Breast epithelium (tissue), 4 donors: ENCODE results near the gene KCNIP4. TPM values are rescaled to one million over a fixed set of nuclear protein-coding genes. Genes with fewer than 3 reads are reported as not detected.

Experiments used
- DNase-seq, 2 donors: peaks; one replicate each; pipeline ENCODE4 v3.0.0-alpha.2; 2019; ENCODE audit warnings: low spot score in 2 of 2
- H3K27ac ChIP-seq, 2 donors: fragments of 200-600 bp; sonication (generic) in 1 of 2; one replicate each; pipeline ENCODE4 v1.5.1; 2016 to 2019; ENCODE audit warnings: mild to moderate bottlenecking in 1 of 2
- H3K27me3 ChIP-seq, 2 donors: fragments of 200-600 bp; sonication (generic) in 1 of 2; one replicate each; pipeline versions ENCODE4 v1.5.1 to v1.6.0; 2017 to 2019; ENCODE audit warnings: control low read depth in 1 of 2, mild to moderate bottlenecking in 1 of 2
- H3K36me3 ChIP-seq: fragments of 200-600 bp; one replicate; pipeline ENCODE4 v1.5.1; 2019
- H3K4me1 ChIP-seq, 2 donors: fragments of 200-600 bp; sonication (generic); one replicate each; pipeline ENCODE4 v1.5.1; 2016 to 2019; ENCODE audit warnings: control low read depth in 1 of 2
- H3K4me3 ChIP-seq, 3 donors: fragments of 200-600 bp; sonication (generic); 1 replicate in 2 of 3; 2 replicates in 1 of 3; pipeline ENCODE4 v1.5.1; 2016 to 2019; ENCODE audit warnings: mild to moderate bottlenecking in 3 of 3, moderate library complexity in 2 of 3
- H3K9me3 ChIP-seq, 2 donors: fragments of 200-600 bp; sonication (generic) in 1 of 2; one replicate each; pipeline ENCODE4 v1.5.1; 2016 to 2019; ENCODE audit warnings: control low read depth in 1 of 2
- CTCF ChIP-seq, 3 donors: fragments of 450-650 bp; IDR thresholded peaks; one replicate each; pipeline ENCODE4 v1.5.1; 2016 to 2017; ENCODE audit warnings: antibody characterized with exemption in 3 of 3, mild to moderate bottlenecking in 3 of 3, moderate library complexity in 3 of 3
- POLR2A ChIP-seq: fragments of 450-650 bp; IDR thresholded peaks from one replicate; pipeline ENCODE4 v1.6.1; 2016; ENCODE audit warnings: antibody characterized with exemption, mild to moderate bottlenecking, moderate library complexity
- POLR2AphosphoS5 ChIP-seq, 3 donors: sonication (generic); formaldehyde crosslinking; IDR thresholded peaks; one replicate each; pipeline ENCODE4 v1.6.1; 2017; ENCODE audit warnings: antibody characterized with exemption in 3 of 3
- intact Hi-C: fragments of 100-400 bp; cut with DNase I; formaldehyde crosslinking; loops from one replicate; pipeline ENCODE4 v1.15.1; 2023; ENCODE audit warnings: low total_unique reads
- total RNA-seq, 3 donors: library from RNA; depleted of rRNA; stranded (reverse); fragments of >200 nt; gene quantifications; one replicate each; pipeline ENCODE4 v1.1.0, GENCODE V29; 2016

The KCNIP4 gene
- total RNA-seq, 3 donors from 2014 or later: 0.44 to 0.66 TPM; not detected in 1

GRCh38 chr4:20778896-20779295 lies 1169.7 kb downstream of the KCNIP4 start:
- no peaks in the 10 kb centered on the region for H3K4me1 ChIP-seq
- no peak overlapping the region for H3K4me3 ChIP-seq
- H3K36me3 ChIP-seq: no peaks in the 10 kb centered on the region
- TF ChIP-seq POLR2AphosphoS5 (IDR thresholded peaks at IDR 0.05) (no peak), CTCF (IDR thresholded peaks at IDR 0.05) (no peak), POLR2A (no peak)
- H3K9me3 ChIP-seq: peaks cover 11 to 23% of the 10 kb centered on the region in 2 donors
- H3K27me3 ChIP-seq: no peaks in the 10 kb centered on the region
- no peak for DNase-seq
- no peak overlapping the region for H3K27ac ChIP-seq
- intact Hi-C loops: no loop called here

- intact Hi-C loops: no loop called here
- Histone ChIP-seq H3K27ac (no peak overlapping the region), H3K9me3 (no peaks in the 10 kb centered on the region), H3K36me3 (no peaks in the 10 kb centered on the region), H3K4me3 (no peak overlapping the region), H3K4me1 (no peaks in the 10 kb centered on the region), H3K27me3 (no peaks in the 10 kb centered on the region)
- no peak for TF ChIP-seq POLR2A
- peak in 2 of 3 donors; percentile 44 to 54 for TF ChIP-seq CTCF (IDR thresholded peaks at IDR 0.05)
- TF ChIP-seq POLR2AphosphoS5 (IDR thresholded peaks at IDR 0.05): no peak
- no peak for DNase-seq
Measured at GRCh38 chr4:20773144-20773997, 1175.2 kb downstream of the KCNIP4 start.

- no peak for DNase-seq
- TF ChIP-seq POLR2AphosphoS5 (IDR thresholded peaks at IDR 0.05) (no peak), CTCF (IDR thresholded peaks at IDR 0.05) (no peak), POLR2A (no peak)
- Histone ChIP-seq H3K4me1 (no peaks in the 10 kb centered on the region), H3K36me3 (no peaks in the 10 kb centered on the region), H3K9me3 (no peaks in the 10 kb centered on the region), H3K27me3 (no peaks in the 10 kb centered on the region), H3K4me3 (no peak overlapping the region), H3K27ac (no peak overlapping the region)
- intact Hi-C loops: no loop called here
Measured at GRCh38 chr4:20764366-20764992, 1184.1 kb downstream of the KCNIP4 start.

- H3K4me3 ChIP-seq: no peak overlapping the region
- H3K27me3 ChIP-seq: no peaks in the 10 kb centered on the region
- H3K27ac ChIP-seq: no peak overlapping the region
- TF ChIP-seq CTCF (IDR thresholded peaks at IDR 0.05): no peak
- TF ChIP-seq POLR2A: no peak
- no peak for TF ChIP-seq POLR2AphosphoS5 (IDR thresholded peaks at IDR 0.05)
- H3K9me3 ChIP-seq: no peaks in the 10 kb centered on the region
- H3K36me3 ChIP-seq: no peaks in the 10 kb centered on the region
- intact Hi-C loops: no loop called here
- no peaks in the 10 kb centered on the region for H3K4me1 ChIP-seq
- no peak for DNase-seq
Measured at GRCh38 chr4:20761826-20762225, 1186.7 kb downstream of the KCNIP4 start.

- no peaks in the 10 kb centered on the region for H3K36me3 ChIP-seq
- H3K27me3 ChIP-seq: no peaks in the 10 kb centered on the region
- TF ChIP-seq POLR2A: no peak
- no peak for TF ChIP-seq POLR2AphosphoS5 (IDR thresholded peaks at IDR 0.05)
- TF ChIP-seq CTCF (IDR thresholded peaks at IDR 0.05): no peak
- DNase-seq: no peak
- H3K4me3 ChIP-seq: no peak overlapping the region
- H3K9me3 ChIP-seq: no peaks in the 10 kb centered on the region
- H3K27ac ChIP-seq: no peak overlapping the region
- intact Hi-C loops: no loop called here
- H3K4me1 ChIP-seq: no peaks in the 10 kb centered on the region
Measured at GRCh38 chr4:20761382-20761781, 1187.2 kb downstream of the KCNIP4 start.
